ENCODE data around the gene CACNG5.
A peak's percentile ranks its signal among the peaks of the same experiment; 100 is the strongest.

Gene CACNG5

GRCh38 chr17:66906321-66907278 lies 71.7 kb downstream of the CACNG5 start:
- peak; percentile 62 for DNase-seq (ENCODE audit: low spot score)

DNA sequence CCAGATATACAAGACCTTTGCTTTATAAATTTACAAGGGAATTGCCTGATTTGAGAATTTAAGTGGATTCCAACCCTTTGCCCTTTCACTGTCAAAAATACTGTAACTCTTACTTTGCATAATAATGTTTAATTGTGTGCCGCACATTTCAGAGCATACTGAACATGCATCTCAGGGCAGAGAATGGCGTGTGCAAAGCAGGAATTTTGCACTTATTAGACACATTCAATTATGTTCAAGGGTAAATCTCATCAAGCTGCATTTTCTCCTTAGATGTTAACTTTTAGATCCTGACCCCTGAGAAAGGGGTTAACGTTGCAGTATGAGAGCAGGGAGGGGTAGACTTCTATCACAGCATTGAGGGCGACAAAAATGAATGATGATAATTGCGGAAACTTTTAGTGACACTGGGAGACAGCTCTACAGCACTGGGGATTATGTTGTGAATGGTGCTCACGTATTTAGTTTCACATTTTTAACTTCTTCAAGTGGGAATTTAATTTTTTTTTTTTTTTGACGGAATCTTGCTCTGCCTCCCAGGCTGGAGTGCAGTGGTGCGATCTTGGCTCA lies 75.0 kb downstream of the CACNG5 start:
- no peak for DNase-seq (ENCODE audit: low spot score)

GRCh38 chr17:66910651-66911285 lies 75.9 kb downstream of the CACNG5 start:
- DNase-seq (ENCODE audit: low spot score): no peak

DNA sequence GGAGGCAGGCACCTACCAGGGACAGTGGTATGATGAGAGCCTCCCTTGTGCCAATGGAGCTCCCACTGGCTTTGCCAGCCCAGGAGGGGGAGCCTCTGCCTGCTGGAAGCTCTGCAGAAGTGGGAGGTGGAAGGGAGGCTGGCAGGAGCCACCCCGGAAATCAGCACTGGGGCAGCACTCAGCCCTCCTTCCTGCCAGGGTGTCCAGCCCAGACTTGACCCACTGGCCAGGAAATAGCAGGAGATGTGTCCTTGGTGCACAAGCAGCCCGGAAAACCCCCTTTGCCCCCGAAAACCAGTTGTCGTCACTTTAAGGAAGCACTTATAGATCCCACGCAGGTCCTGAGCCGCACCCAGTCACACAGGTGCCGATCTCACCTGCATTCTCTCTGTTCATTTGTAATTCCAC lies 80.3 kb downstream of the CACNG5 start:
- no peak for DNase-seq (ENCODE audit: low spot score)

DNA sequence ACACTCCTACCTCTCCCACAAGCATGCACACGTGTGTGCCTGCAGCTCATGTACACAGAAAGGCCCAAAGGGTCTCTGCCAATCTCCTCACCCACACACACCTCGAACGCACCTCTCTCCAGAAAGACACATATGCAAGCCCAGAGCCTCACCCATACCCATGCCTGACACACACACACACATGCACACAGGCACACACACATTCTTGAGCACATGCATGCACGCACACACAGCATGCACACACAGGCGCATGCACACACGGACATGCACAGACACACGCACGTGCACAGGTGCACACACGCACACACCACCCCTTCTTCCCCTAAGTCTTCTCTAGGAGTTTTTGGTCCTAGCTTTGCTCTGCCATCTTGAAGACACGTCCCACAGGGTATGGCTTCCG lies 80.9 kb downstream of the CACNG5 start:
- no peak for DNase-seq (ENCODE audit: low spot score)

- DNase-seq (ENCODE audit: low spot score): no peak
Observed at GRCh38 chr17:66916946-66917345, 82.0 kb downstream of the CACNG5 start.

- DNase-seq (ENCODE audit: low spot score): no peak
Observed at GRCh38 chr17:66918896-66919295, 84.0 kb downstream of the CACNG5 start.

DNA sequence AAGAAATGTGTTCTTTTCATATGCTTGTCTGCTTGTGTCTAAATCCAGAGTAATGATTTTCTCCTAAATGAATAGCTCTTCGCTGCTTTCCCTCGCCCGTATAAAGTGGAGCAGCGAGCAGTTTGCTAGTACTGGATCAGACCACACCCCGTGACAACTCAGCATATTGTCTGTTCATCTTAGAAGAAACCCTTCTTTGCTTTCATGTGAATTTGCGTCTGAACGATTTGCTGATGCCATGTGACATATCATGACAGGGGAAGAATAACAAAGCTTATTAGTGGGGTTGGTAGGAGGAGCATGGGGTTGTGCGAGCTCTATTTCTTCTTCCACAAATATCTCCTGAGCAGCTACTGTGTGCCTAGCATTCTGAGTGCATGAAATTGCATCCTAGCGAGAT lies 85.5 kb downstream of the CACNG5 start:
- DNase-seq (ENCODE audit: low spot score): no peak

- no peak for DNase-seq (ENCODE audit: low spot score)
Observed at GRCh38 chr17:66920950-66921349, 86.0 kb downstream of the CACNG5 start.

DNA sequence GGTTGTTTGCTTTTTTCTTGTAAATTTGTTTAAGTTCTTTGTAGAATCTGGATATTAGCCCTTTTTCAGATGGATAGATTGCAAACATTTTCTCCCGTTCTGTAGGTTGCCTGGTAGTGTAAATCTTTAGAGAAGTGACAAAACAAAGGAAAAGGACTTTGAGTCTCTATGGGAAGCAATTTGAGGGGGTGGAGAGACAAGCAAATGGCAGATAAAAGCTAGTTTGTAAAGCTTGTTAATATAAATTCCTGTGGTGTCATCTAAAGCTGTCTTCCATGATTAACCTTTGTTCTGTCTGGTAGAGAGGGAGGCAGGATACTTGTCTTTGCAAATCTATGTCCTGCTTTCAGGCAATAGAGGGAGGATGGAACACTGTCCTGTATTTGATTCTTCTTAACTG lies 89.0 kb downstream of the CACNG5 start:
- no peak for DNase-seq (ENCODE audit: low spot score)

DNA sequence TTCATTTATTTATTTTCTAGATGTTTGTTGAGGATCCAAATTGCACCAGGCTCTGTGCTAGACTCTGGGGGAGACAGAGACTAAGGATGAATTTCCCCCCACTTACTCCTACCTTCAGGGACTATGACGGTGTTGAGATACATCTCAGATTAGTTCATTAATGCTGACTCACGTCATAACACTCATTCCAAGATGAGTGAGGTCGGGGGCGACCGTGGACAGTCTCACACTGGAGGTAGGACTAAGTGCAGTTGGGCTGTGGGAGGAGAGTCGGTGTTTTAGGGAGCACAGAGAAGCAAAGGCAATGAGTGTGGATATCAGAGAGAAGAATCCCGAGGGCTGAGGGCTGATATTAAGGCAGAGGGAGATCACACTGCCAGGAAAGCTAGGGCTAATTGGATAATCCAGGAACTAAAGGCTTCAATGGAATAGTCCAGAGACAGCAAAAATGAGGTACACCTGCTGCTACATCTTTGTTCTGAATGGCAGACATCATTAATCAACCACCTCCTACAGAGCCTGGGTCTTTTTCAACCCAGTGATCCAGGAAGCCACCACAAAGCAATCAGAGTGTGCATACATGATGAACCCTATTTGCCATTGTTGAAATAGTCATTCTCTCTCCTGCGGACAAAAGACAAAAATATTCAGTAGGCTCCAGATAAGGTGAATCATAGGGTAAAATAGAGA lies 91.0 kb downstream of the CACNG5 start:
- no peak for DNase-seq (ENCODE audit: low spot score)

DNA sequence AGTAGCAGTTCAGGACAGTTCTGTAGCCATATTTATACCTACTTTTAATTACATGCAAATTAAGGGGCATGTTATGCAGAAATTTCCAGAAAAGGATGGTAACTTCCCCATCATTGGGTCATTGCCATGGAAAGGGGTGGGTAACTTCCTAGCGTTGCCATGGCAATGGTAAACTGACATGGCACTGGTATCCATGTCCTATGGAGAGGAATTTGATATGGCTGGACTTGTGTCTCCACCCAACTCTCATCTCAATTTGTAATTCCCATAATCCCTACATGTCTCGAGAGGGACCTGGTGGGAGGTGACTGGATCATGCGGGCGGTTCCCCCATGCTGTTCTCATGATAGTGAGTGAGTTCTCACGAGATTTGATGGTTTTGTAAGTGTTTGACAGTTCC lies 94.0 kb downstream of the CACNG5 start:
- no peak for DNase-seq (ENCODE audit: low spot score)

- no peak for DNase-seq (ENCODE audit: low spot score)
Observed at GRCh38 chr17:66929591-66929990, 94.7 kb downstream of the CACNG5 start.

GRCh38 chr17:66930933-66931332 lies 96.0 kb downstream of the CACNG5 start:
- no peak for DNase-seq (ENCODE audit: low spot score)

DNA sequence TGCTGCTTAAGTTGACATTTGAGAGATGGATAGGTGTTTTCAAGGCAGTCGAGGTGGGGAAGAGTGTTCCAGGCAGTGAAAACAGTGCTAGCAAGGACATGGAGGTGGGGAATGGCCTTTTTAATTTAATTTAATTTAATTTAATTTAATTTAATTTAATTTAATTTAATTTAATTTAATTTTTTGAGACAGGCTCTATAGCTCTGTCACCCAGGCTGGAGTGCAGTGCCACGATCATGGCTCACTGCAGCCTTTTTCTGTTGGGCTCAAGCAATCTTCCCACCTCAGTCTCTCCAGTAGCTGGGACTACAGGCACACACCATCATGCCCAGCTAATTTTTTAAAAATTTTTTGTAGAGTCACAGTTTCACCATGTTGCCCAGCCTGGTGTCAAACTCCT lies 97.4 kb downstream of the CACNG5 start:
- no peak for DNase-seq (ENCODE audit: low spot score)

DNA sequence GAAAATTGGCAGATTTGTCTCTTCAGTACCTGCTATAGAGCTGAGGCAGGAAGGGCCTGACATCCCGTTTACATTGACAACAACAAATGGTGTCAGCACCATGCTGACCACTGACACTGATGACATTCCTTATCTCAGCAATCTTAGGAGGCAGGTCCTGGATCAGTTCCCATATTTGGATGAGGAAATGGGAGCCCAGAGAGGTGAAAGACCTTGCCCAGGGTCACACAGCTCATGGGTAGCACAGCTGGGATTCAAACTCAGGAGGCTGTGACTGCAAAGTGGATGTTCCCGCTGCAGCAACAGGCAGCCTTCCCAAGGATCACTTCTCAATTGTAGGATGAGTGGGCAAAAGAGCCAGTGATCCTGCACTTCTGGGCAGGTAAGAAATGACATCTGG lies 99.1 kb downstream of the CACNG5 start:
- no peak for DNase-seq (ENCODE audit: low spot score)
